Aorta (tissue), 5 donors: Measurements from ENCODE around the gene GCDH. TPM values are rescaled to one million over a fixed set of nuclear protein-coding genes. Genes with fewer than 3 reads are reported as not detected.
"Not testable (repeated sequence)": the region's sequence is repeated elsewhere in the genome, so short reads cannot be mapped to it uniquely, and the experiment has no call there.

Experiments
- ATAC-seq: fragments of 200-7000 bp; cut with Tn5 transposase; one replicate; pipeline ENCODE4 v1.9.1; 2022; ENCODE audit warnings: moderate library complexity; ENCODE audit not compliant: low FRiP score
- DNase-seq, 2 donors: peaks; one replicate each; pipeline ENCODE4 v3.0.0-alpha.2; 2020
- H3K27ac ChIP-seq, 2 donors: one replicate each; pipeline ENCODE4 v1.5.1; 2013; ENCODE audit warnings: low read length in 2 of 2, mild to moderate bottlenecking in 2 of 2, moderate library complexity in 2 of 2, control low read depth in 1 of 2, inconsistent platforms in 1 of 2, low read depth in 1 of 2
- H3K27me3 ChIP-seq, 2 donors: one replicate each; pipeline ENCODE4 v1.6.1; 2013; ENCODE audit warnings: control low read depth in 1 of 2, low read length in 1 of 2, mild to moderate bottlenecking in 1 of 2, moderate library complexity in 1 of 2; ENCODE audit not compliant: insufficient read depth in 2 of 2, control insufficient read depth in 1 of 2
- H3K36me3 ChIP-seq, 2 donors: one replicate each; pipeline ENCODE4 v1.6.1; 2013; ENCODE audit warnings: control low read depth in 1 of 2, low read length in 1 of 2, mild to moderate bottlenecking in 1 of 2; ENCODE audit not compliant: insufficient read depth in 2 of 2, control insufficient read depth in 1 of 2
- H3K4me1 ChIP-seq, 2 donors: one replicate each; pipeline ENCODE4 v1.6.1; 2013; ENCODE audit warnings: low read length in 2 of 2, control low read depth in 1 of 2, mild to moderate bottlenecking in 1 of 2, moderate library complexity in 1 of 2; ENCODE audit not compliant: insufficient read depth in 2 of 2, control insufficient read depth in 1 of 2
- H3K4me3 ChIP-seq, 2 donors: one replicate each; pipeline ENCODE4 v1.5.1; 2013; ENCODE audit warnings: low read length in 2 of 2, control low read depth in 1 of 2, mild to moderate bottlenecking in 1 of 2
- H3K9me3 ChIP-seq: one replicate; pipeline ENCODE4 v1.6.1; 2013; ENCODE audit warnings: mild to moderate bottlenecking, low read length; ENCODE audit not compliant: control insufficient read depth
- WGBS, 2 donors: extraction: QIAGEN DNeasy Blood & Tissue Kit; methylation state at CpG; one replicate each; pipeline ENCODE4 v1.1.7; 2013; 5-methylcytosine and 5-hydroxymethylcytosine counted together
- intact Hi-C, 2 donors: fragments of 100-400 bp; cut with DNase I; formaldehyde crosslinking; loops; one replicate each; pipeline versions ENCODE4 v1.14.2 to v1.15.0; 2022
- polyA plus RNA-seq, 2 donors: library from polyadenylated mRNA; stranded (reverse); fragments of 200-250 nt; gene quantifications; one replicate each; pipeline ENCODE4 v1.2.3, GENCODE V29; 2013
- total RNA-seq, 2 donors: library from RNA; stranded (reverse); fragmentation: NEBNext Ultra II Directional; extraction: Animal tissue kit (Norgen Biotek cat#: 25700); gene quantifications; one replicate each; pipeline ENCODE4 v1.2.1, GENCODE V29; 2021
- donor health status: healthy with polysubstance abuse.
- donor health status: Bipolar disorder and iron deficiency.
- donor health status: DM: no; HTN: no; CAD: no.
- donor health status: DM: no; HTN: no; CAD: no.
- donor health status: DM: yes; HTN: yes; CAD: no.

Gene GCDH
- total and polyA plus RNA-seq, 4 donors: 15.1 to 29.1 (median 19.2) TPM

- H3K27me3 ChIP-seq, H3K4me1 ChIP-seq, H3K9me3 ChIP-seq, DNase-seq, H3K36me3 ChIP-seq, H3K4me3 ChIP-seq, intact Hi-C loops, ATAC-seq: not testable (repeated sequence)
- WGBS, 2 donors: 34% methylated on average over 10 of the region's 10 CpGs
- peak overlapping the region in 1 of 2 donors; percentile 74 for H3K27ac ChIP-seq
Measured at GRCh38 chr19:12890299-12890786, 617 bp upstream of the GCDH start.

GRCh38 chr19:12891553-12892021 is 627 bp downstream of the GCDH start:
- Histone ChIP-seq H3K27me3 (no peaks in the 10 kb centered on the region), H3K4me1 (no peaks in the 10 kb centered on the region), H3K27ac (no peak overlapping the region), H3K36me3 (no peaks in the 10 kb centered on the region), H3K9me3 (no peaks in the 10 kb centered on the region), H3K4me3 (peak overlapping the region; percentile 46 to 55)
- intact Hi-C loops: no loop called here
- no peak for ATAC-seq
- 7% methylated on average over 26 of the region's 26 CpGs for WGBS, 2 donors
- DNase-seq: no peak

- no peak overlapping the region for H3K4me3 ChIP-seq
- ATAC-seq (no peak), DNase-seq (no peak)
- no peaks in the 10 kb centered on the region for H3K27me3 ChIP-seq
- H3K9me3 ChIP-seq: no peaks in the 10 kb centered on the region
- intact Hi-C loops: no loop called here
- 91 to 92% methylated on average over 5 of the region's 5 CpGs for WGBS, 2 donors
- H3K27ac ChIP-seq: no peak overlapping the region
- no peaks in the 10 kb centered on the region for H3K4me1 ChIP-seq
- H3K36me3 ChIP-seq: no peaks in the 10 kb centered on the region
Measured at GRCh38 chr19:12893582-12893981, 2.6 kb downstream of the GCDH start.

GRCh38 chr19:12896460-12896859 is 5.5 kb downstream of the GCDH start:
- no peaks in the 10 kb centered on the region for H3K4me1 ChIP-seq
- no peaks in the 10 kb centered on the region for H3K9me3 ChIP-seq
- intact Hi-C loops: no loop called here
- DNase-seq (no peak), ATAC-seq (no peak)
- WGBS, 2 donors: 92 to 94% methylated on average over 17 of the region's 17 CpGs
- no peak overlapping the region for H3K4me3 ChIP-seq
- no peaks in the 10 kb centered on the region for H3K36me3 ChIP-seq
- no peak overlapping the region for H3K27ac ChIP-seq
- H3K27me3 ChIP-seq: no peaks in the 10 kb centered on the region

GRCh38 chr19:12899891-12900518 is 9.0 kb downstream of the GCDH start:
- 88 to 89% methylated on average over 10 of the region's 10 CpGs for WGBS, 2 donors
- Histone ChIP-seq H3K9me3 (no peaks in the 10 kb centered on the region), H3K4me1 (no peaks in the 10 kb centered on the region), H3K4me3 (no peak overlapping the region), H3K27me3 (no peaks in the 10 kb centered on the region), H3K36me3 (no peaks in the 10 kb centered on the region), H3K27ac (no peak overlapping the region)
- intact Hi-C loops: no loop called here
- DNase-seq (no peak), ATAC-seq (no peak)

- no peak overlapping the region for H3K4me3 ChIP-seq
- no peaks in the 10 kb centered on the region for H3K4me1 ChIP-seq
- ATAC-seq: no peak
- WGBS, 2 donors: 88 to 92% methylated on average over 9 of the region's 9 CpGs
- no peak overlapping the region for H3K27ac ChIP-seq
- H3K27me3 ChIP-seq: no peaks in the 10 kb centered on the region
- no peaks in the 10 kb centered on the region for H3K9me3 ChIP-seq
- intact Hi-C loops: no loop called here
- no peak for DNase-seq
- no peaks in the 10 kb centered on the region for H3K36me3 ChIP-seq
Measured at GRCh38 chr19:12907166-12907565, 16.2 kb downstream of the GCDH start.

GRCh38 chr19:12912571-12912970 is 21.6 kb downstream of the GCDH start:
- WGBS, 2 donors: 31 to 43% methylated on average over 4 of the region's 4 CpGs
- no peak overlapping the region for H3K4me3 ChIP-seq
- ATAC-seq: no peak

GRCh38 chr19:12913011-12913561 is 22.1 kb downstream of the GCDH start:
- H3K4me1 ChIP-seq: no peaks in the 10 kb centered on the region
- H3K9me3 ChIP-seq: no peaks in the 10 kb centered on the region
- ATAC-seq (peak; percentile 83), DNase-seq (peak; percentile 80 to 89)
- H3K27ac ChIP-seq: peak overlapping the region in 1 of 2 donors; percentile 9
- H3K27me3 ChIP-seq: no peaks in the 10 kb centered on the region
- 2 to 5% methylated on average over 22 of the region's 22 CpGs for WGBS, 2 donors
- no peak overlapping the region for H3K4me3 ChIP-seq
- no peaks in the 10 kb centered on the region for H3K36me3 ChIP-seq
- intact Hi-C loops: no loop called here

More at GRCh38 chr19:12912571-12912970, 21.6 kb downstream of the GCDH start:
- DNase-seq: no peak
- Histone ChIP-seq H3K4me1 (no peaks in the 10 kb centered on the region), H3K9me3 (no peaks in the 10 kb centered on the region), H3K36me3 (no peaks in the 10 kb centered on the region), H3K27ac (no peak overlapping the region), H3K27me3 (no peaks in the 10 kb centered on the region)
- intact Hi-C loops: no loop called here
